GM18951 (cell line): ENCODE measurements around the gene CYB5A.

Experiments
- POLR2A ChIP-seq: IDR thresholded peaks from 4 replicates; pipeline ENCODE4 v1.6.1; 2011; ENCODE audit warnings: mild to moderate bottlenecking; ENCODE audit not compliant: insufficient read length, insufficient read depth; ENCODE audit errors: extremely low read depth
- in situ Hi-C: fragments of 300-500 bp; cut with MboI; formaldehyde crosslinking; loops from one replicate; pipeline ENCODE4 v1.12.0; 2022; ENCODE audit warnings: low sequenced_read_pairs, mixed read lengths, inconsistent platforms; ENCODE audit not compliant: unreplicated experiment

The CYB5A gene

GRCh38 chr18:74256190-74256589, 35.6 kb downstream of the CYB5A start:
- TF ChIP-seq POLR2A, result no peak
- in situ Hi-C loops, result no loop called here

- in situ Hi-C loops, result no loop called here
- TF ChIP-seq POLR2A, result no peak
Observed at GRCh38 chr18:74255131-74255616, 36.6 kb downstream of the CYB5A start.

GRCh38 chr18:74252039-74252395, 39.7 kb downstream of the CYB5A start:
- TF ChIP-seq POLR2A, result no peak
- in situ Hi-C loops, result no loop called here

- in situ Hi-C loops, result no loop called here
Observed at GRCh38 chr18:74251297-74252038, 40.3 kb downstream of the CYB5A start.

GRCh38 chr18:74250131-74250530, 41.6 kb downstream of the CYB5A start:
- in situ Hi-C loops, result no loop called here
- no peak for TF ChIP-seq POLR2A

More at GRCh38 chr18:74251297-74252038, 40.3 kb downstream of the CYB5A start:
- TF ChIP-seq POLR2A, result no peak

GRCh38 chr18:74249181-74249968, 42.4 kb downstream of the CYB5A start:
- in situ Hi-C loops, result no loop called here
- TF ChIP-seq POLR2A, result no peak

- in situ Hi-C loops, result no loop called here
- no peak for TF ChIP-seq POLR2A
Observed at GRCh38 chr18:74248595-74248994, 43.2 kb downstream of the CYB5A start.

- in situ Hi-C loops, result no loop called here
- TF ChIP-seq POLR2A, result no peak
Observed at GRCh38 chr18:74248189-74248588, 43.6 kb downstream of the CYB5A start.

GRCh38 chr18:74244554-74244953, 47.2 kb downstream of the CYB5A start:
- in situ Hi-C loops, result no loop called here
- no peak for TF ChIP-seq POLR2A

- in situ Hi-C loops, result no loop called here
- no peak for TF ChIP-seq POLR2A
Observed at GRCh38 chr18:74243127-74243526, 48.6 kb downstream of the CYB5A start.

GRCh38 chr18:74242438-74243096, 49.2 kb downstream of the CYB5A start:
- in situ Hi-C loops, result no loop called here

GRCh38 chr18:74241970-74242369, 49.8 kb downstream of the CYB5A start:
- no peak for TF ChIP-seq POLR2A
- in situ Hi-C loops, result no loop called here

More at GRCh38 chr18:74242438-74243096, 49.2 kb downstream of the CYB5A start:
- TF ChIP-seq POLR2A, result no peak

GRCh38 chr18:74241426-74241825, 50.3 kb downstream of the CYB5A start:
- in situ Hi-C loops, result no loop called here
- TF ChIP-seq POLR2A, result no peak
